Mesothelial cell of epicardium (in vitro differentiated cells): Measurements from ENCODE around the gene CANT1. TPM values are rescaled to one million over a fixed set of nuclear protein-coding genes. Genes with fewer than 3 reads are reported as not detected.

Source experiments
- DNase-seq, 2 experiments: peaks; one replicate each; pipeline ENCODE4 v3.0.0; 2021; ENCODE audit warnings: low spot score in 2 of 2; ENCODE audit not compliant: unreplicated experiment in 2 of 2
- H3K27ac Mint-ChIP-seq: 2 replicates; pipeline ENCODE4 v1.8.0; 2021; ENCODE audit warnings: mixed read lengths
- H3K27me3 Mint-ChIP-seq: 2 replicates; pipeline ENCODE4 v1.8.0; 2021; ENCODE audit warnings: low read depth, mixed read lengths
- H3K36me3 Mint-ChIP-seq: 2 replicates; pipeline ENCODE4 v1.8.0; 2021; ENCODE audit warnings: mixed read lengths
- H3K4me1 Mint-ChIP-seq: 2 replicates; pipeline ENCODE4 v1.8.0; 2021; ENCODE audit warnings: mixed read lengths
- H3K4me3 Mint-ChIP-seq: 2 replicates; pipeline ENCODE4 v1.8.0; 2021; ENCODE audit warnings: mild to moderate bottlenecking, moderate library complexity, mixed read lengths
- H3K9me3 Mint-ChIP-seq: 2 replicates; pipeline ENCODE4 v1.8.0; 2021; ENCODE audit warnings: mixed read lengths
- total RNA-seq: library from RNA; stranded (reverse); gene quantifications from 3 replicates; pipeline ENCODE4 v1.2.1, GENCODE V29; 2021
- TF ChIP-seq, protein P1 (sequence below): fragments of 200-600 bp; sonication (generic); IDR thresholded peaks from one replicate; pipeline ENCODE4 v1.5.0; 2021; ENCODE audit warnings: antibody characterized with exemption; ENCODE audit not compliant: unreplicated experiment

Gene CANT1
- total RNA-seq, 1 donor from 2014 or later, result 68.2 TPM

DNA sequence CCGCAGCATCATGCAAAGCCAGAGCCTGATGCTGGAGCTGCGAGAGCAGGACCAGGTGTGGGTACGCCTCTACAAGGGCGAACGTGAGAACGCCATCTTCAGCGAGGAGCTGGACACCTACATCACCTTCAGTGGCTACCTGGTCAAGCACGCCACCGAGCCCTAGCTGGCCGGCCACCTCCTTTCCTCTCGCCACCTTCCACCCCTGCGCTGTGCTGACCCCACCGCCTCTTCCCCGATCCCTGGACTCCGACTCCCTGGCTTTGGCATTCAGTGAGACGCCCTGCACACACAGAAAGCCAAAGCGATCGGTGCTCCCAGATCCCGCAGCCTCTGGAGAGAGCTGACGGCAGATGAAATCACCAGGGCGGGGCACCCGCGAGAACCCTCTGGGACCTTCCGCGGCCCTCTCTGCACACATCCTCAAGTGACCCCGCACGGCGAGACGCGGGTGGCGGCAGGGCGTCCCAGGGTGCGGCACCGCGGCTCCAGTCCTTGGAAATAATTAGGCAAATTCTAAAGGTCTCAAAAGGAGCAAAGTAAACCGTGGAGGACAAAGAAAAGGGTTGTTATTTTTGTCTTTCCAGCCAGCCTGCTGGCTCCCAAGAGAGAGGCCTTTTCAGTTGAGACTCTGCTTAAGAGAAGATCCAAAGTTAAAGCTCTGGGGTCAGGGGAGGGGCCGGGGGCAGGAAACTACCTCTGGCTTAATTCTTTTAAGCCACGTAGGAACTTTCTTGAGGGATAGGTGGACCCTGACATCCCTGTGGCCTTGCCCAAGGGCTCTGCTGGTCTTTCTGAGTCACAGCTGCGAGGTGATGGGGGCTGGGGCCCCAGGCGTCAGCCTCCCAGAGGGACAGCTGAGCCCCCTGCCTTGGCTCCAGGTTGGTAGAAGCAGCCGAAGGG lies 38.6 kb upstream of the CANT1 start:
- peaks cover 2% of the 10 kb centered on the region for H3K36me3 Mint-ChIP-seq
- H3K27me3 Mint-ChIP-seq, result peaks cover 12% of the 10 kb centered on the region

DNA sequence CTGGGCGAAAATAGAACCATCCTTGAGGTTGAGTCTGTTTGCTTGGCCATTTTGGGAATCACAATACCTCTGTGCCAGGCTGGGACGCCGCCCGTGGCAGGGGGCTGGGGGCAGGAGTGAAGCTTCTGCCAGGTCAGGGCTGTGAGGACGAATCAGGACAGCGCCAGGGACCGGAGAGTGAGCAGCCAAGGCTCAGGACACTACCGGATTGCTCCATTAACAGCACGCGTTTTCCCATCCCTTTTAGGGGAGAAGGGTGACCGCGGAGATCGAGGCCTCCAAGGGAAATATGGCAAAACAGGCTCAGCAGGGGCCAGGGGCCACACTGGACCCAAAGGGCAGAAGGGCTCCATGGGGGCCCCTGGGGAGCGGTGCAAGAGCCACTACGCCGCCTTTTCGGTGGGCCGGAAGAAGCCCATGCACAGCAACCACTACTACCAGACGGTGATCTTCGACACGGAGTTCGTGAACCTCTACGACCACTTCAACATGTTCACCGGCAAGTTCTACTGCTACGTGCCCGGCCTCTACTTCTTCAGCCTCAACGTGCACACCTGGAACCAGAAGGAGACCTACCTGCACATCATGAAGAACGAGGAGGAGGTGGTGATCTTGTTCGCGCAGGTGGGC lies 37.8 kb upstream of the CANT1 start:
- no peak overlapping the region for H3K4me3 Mint-ChIP-seq
- DNase-seq, result no peak
- H3K4me1 Mint-ChIP-seq, result peaks cover 7% of the 10 kb centered on the region
- H3K36me3 Mint-ChIP-seq, result peaks cover 2% of the 10 kb centered on the region
- H3K9me3 Mint-ChIP-seq, result peaks cover 13% of the 10 kb centered on the region
- H3K27me3 Mint-ChIP-seq, result peaks cover 12% of the 10 kb centered on the region
- H3K27ac Mint-ChIP-seq, result no peak overlapping the region
- TF ChIP-seq, protein P1, sequence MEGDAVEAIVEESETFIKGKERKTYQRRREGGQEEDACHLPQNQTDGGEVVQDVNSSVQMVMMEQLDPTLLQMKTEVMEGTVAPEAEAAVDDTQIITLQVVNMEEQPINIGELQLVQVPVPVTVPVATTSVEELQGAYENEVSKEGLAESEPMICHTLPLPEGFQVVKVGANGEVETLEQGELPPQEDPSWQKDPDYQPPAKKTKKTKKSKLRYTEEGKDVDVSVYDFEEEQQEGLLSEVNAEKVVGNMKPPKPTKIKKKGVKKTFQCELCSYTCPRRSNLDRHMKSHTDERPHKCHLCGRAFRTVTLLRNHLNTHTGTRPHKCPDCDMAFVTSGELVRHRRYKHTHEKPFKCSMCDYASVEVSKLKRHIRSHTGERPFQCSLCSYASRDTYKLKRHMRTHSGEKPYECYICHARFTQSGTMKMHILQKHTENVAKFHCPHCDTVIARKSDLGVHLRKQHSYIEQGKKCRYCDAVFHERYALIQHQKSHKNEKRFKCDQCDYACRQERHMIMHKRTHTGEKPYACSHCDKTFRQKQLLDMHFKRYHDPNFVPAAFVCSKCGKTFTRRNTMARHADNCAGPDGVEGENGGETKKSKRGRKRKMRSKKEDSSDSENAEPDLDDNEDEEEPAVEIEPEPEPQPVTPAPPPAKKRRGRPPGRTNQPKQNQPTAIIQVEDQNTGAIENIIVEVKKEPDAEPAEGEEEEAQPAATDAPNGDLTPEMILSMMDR, result no peak

More for the DNA sequence above, 38.6 kb upstream of the CANT1 start:
- Mint-ChIP-seq H3K4me1 (peaks cover 7% of the 10 kb centered on the region), H3K9me3 (peaks cover 17% of the 10 kb centered on the region), H3K4me3 (no peak overlapping the region), H3K27ac (no peak overlapping the region)
- DNase-seq, result no peak
- TF ChIP-seq, protein P1, result no peak

DNA sequence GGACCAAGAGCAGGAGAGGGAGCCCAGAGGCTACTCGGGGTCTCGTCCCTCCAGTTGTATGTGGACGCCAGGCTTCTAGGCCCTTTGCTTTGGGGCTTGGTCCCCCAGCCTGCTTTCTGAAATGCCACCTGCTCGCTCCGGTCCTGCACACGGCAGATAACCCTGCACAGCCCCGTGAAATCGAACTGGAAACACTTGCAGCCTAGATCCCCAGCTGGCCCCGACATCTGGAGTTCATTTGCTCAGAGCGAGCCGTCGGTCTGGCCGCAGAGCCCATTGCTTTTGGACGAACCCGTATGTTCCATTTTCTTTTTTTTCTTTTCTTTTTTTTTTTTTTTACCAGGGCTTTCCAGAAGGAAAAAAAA lies 37.3 kb upstream of the CANT1 start:
- H3K9me3 Mint-ChIP-seq, result peaks cover 8% of the 10 kb centered on the region
- TF ChIP-seq, protein P1, result no peak
- H3K4me3 Mint-ChIP-seq, result no peak overlapping the region
- peaks cover 2% of the 10 kb centered on the region for H3K36me3 Mint-ChIP-seq
- no peak for DNase-seq
- peaks cover 12% of the 10 kb centered on the region for H3K27me3 Mint-ChIP-seq
- peaks cover 7% of the 10 kb centered on the region for H3K4me1 Mint-ChIP-seq
- no peak overlapping the region for H3K27ac Mint-ChIP-seq

DNA sequence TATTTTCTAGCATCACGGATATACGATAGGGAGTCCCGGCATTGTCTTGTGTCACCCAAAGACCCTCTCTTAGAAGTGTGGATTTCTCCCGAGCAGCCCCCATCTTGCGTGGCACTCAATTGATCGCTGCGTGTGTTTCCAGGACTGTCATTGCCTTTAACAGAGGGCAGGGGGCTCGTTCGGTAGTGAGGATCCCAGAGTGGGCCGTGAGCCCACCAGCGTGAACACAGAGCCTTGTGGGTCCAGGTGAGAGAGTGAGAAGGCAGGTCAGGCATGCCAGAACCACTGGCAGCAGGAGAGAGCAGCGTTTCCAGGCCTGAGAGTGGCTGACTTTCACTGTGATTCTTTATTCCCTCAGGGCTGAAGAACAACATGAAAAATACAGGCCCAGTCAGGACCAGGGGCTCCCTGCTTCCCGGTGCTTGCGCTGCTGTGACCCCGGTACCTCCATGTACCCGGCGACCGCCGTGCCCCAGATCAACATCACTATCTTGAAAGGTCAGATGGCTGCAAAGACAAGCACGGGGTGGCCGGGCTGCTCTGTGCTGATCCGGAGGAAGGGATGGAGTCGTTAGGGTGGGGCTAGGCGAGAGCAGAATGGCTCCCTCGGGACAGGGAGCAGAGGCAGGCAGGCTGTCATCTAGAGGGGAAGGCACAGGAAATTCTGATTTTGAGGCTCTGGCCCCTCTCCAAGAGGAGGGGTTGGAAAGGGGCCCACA lies 36.8 kb upstream of the CANT1 start:
- H3K4me3 Mint-ChIP-seq, result no peak overlapping the region
- no peak overlapping the region for H3K27ac Mint-ChIP-seq
- DNase-seq, result no peak
- TF ChIP-seq, protein P1, result no peak
- H3K4me1 Mint-ChIP-seq, result peaks cover 7% of the 10 kb centered on the region
- peaks cover 12% of the 10 kb centered on the region for H3K27me3 Mint-ChIP-seq
- H3K36me3 Mint-ChIP-seq, result peaks cover 2% of the 10 kb centered on the region
- H3K9me3 Mint-ChIP-seq, result peaks cover 4% of the 10 kb centered on the region

DNA sequence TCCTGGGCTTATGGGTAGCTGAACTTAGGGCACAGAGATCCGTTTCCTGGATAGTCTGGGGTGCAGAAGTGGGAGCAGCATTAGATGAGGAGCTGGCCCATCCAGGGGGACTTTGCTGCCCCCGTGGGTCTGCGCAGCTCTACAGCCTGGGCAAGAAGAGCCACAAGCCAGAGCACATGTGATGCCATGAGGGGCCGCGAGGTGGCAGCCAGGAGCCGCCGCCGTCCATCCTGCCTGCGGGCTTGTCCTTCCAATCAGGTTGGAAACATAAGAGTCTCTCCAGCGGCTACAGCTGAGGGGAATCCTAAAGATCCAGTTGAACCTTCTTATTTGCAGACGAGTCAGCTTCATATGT lies 36.3 kb upstream of the CANT1 start:
- H3K4me3 Mint-ChIP-seq, result no peak overlapping the region
- H3K27ac Mint-ChIP-seq, result no peak overlapping the region
- H3K4me1 Mint-ChIP-seq, result peaks cover 7% of the 10 kb centered on the region
- H3K36me3 Mint-ChIP-seq, result peaks cover 2% of the 10 kb centered on the region
- TF ChIP-seq, protein P1, result peak; percentile 84
- peak in 1 of 2 experiments; percentile 85 for DNase-seq
- no peaks in the 10 kb centered on the region for H3K9me3 Mint-ChIP-seq
- H3K27me3 Mint-ChIP-seq, result peaks cover 12% of the 10 kb centered on the region
